GM19395 (cell line): Measurements from ENCODE around the gene CACNA2D3.

Experiments used
- ATAC-seq: cut with Tn5 transposase; IDR thresholded peaks from one replicate; pipeline ENCODE4 v1.9.1; 2021; ENCODE audit warnings: mild to moderate bottlenecking, moderate library complexity; ENCODE audit not compliant: unreplicated experiment

CACNA2D3 gene

DNA sequence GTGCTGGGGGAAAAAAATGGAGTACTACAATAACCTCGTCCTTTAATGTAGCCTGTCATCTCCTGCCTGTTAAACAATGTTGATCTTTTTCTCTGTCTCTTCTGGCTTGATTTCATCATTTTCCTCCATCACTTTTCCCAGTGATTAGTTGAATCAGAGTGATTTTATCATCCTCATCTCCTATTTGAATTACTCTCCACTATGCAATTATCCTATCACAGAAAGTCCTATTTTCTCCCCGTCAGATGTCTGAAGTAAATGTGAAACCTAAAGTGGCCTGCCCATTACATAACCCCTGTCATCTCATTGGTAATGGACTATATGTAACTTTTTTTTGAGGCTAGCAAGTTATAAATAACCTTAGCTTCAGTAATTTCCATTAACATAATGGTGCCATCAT lies 201.8 kb downstream of the CACNA2D3 start:
- ATAC-seq: no peak

DNA sequence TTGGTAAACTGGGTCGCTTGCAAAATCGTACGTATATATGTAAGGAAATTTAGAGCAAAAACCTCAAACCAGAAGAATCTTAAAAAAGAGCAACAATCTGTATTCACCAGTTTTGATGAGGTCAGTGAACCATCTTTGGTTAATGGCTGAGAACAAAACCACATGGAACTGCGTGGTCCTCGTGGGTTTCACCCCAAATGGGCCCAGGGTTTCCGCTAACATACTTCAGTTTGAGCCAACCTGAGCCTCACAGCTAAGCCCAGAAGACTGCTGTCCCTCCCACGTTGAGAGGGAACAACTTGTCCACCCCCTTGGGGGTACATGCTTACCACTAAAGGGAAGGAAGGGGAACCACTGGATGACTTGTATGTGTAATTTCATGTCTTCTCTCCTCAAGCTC lies 204.6 kb downstream of the CACNA2D3 start:
- no peak for ATAC-seq

DNA sequence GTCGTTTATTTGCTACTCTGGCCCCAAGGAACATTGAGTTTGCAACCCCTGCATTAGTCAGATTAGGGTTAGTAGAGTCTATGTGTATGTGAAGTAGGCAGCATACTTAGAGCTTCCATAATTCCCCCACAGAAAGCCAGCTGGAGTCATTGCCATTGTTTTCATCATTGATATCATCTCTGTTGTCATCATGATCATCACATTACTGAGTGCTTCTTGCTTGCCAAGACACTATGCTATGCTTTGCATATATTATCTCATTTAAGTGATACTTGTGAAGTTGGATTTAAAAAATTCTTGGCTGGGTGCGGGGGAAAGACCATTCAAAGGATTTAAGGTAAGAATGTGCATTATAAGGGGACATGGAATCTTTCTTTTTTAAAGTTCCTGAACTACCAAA lies 209.0 kb downstream of the CACNA2D3 start:
- no peak for ATAC-seq

DNA sequence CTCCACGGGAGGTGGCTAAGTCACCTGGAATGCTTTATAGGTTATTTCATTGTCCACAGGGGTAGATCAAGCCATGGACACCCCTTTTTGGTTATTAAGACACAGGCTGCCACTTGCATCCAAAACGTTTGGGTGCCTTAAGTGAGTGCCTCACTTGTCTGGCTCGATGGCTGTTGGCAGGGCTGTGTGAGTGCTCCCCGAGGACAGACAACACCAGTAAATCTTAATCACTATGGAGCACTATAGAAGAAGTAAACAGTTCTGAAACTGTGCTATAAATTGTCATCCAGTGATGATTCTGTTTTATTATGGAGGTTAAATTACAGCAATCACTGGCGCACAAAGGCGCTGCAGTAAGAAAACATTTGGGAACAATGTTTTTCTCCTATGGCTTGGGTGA lies 215.5 kb downstream of the CACNA2D3 start:
- no peak for ATAC-seq

DNA sequence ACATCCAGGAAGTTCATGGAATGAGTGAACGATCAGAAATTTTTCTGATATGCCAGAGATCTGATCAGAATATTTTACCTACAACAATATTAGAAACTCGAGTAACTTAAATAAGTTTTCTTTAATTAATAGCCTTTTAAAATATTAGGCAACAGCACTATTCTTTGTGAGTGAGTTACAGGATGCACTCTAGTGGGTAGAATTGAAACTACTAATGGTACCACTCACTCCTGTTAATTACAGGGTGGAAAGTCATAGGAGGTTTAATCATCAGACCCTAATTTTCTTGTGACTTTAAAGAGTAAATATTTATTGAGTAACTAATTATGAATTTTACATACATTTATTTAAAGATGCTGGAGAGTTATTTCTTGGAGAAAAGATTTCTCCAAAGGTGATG lies 217.3 kb downstream of the CACNA2D3 start:
- ATAC-seq: no peak

DNA sequence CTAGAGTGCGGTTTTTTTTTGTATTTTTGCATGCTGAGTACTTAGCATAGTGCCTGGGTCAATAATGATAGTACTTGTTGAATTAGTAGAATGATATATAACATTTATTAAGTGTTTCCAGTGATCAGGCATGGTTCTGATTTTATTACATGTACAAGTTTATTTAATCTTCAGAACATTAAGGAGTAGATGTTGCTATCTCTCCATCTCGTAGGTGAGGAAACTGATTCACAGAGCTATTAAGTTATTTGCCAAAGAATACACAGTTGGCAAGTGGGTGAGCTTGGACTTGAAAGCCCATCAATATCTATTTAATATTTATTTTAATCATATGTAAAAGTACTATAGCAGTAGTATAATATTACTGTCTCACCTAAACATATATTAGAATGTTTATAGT lies 219.5 kb downstream of the CACNA2D3 start:
- ATAC-seq: no peak

DNA sequence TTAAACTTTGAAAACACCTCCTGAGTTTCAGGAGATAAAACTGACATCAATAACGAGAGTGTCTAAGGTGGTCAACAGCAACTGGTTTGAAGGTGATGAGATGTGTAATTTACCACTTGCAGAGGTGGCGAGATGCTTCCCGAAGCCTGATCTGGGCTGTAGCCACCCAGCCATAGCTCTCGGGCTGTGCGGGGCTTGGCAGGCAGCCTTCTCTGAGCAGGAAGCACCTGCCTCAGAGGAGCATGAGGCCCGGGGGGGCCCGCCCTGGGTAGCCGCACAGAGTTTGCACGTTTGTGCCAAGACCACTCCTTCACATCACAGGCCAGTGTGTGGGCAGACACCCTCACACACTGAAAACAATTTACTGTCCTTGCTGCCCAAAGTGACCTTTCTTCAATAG lies 220.3 kb downstream of the CACNA2D3 start:
- ATAC-seq: no peak

DNA sequence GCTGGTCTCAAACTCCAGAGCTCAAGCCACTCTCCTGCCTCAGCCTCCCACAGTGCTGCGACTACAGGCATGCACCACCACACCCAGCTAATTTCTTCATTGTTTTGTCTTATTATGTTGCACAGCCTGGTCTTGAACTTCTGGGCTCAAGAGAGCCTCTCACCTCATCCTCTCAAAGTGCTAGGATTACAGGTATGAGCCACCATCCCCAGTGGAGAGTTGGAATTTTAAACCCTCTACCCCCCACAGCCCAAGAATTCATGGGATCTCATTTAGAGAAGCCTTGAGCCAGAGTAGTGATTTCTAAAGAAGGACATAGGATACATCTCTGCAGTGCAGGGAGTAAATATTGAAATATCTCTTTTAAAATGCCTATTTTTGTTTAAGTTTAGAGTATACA lies 221.1 kb downstream of the CACNA2D3 start:
- ATAC-seq: no peak

DNA sequence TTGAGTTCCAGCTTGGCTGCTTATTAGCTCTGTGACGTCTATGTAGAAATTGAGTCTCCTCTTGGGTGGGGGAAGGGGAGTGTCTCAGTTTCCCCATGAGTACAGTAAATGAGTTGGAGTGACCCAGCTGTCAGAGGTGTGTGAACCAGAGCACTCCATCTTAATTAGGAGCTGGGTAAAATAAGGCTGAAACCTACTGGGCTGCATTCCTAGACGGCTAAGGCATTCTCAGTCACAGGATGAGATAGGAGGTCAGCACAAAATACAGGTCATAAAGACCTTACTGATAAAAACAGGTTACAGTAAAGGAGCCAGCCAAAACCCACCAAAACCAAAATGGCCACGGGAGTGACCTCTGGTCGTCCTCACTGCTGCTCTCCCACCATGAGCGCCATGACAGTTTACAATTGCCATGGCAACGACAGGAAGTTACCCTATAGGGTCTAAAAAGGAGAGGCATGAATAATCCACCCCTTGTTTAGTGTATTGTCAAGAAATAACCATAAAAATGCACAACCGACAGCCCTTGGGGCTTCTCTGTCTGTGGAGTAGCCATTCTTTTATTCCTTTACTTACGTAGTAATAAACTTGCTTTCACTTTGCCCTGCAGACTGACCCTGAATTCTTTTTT lies 222.4 kb downstream of the CACNA2D3 start:
- no peak for ATAC-seq

DNA sequence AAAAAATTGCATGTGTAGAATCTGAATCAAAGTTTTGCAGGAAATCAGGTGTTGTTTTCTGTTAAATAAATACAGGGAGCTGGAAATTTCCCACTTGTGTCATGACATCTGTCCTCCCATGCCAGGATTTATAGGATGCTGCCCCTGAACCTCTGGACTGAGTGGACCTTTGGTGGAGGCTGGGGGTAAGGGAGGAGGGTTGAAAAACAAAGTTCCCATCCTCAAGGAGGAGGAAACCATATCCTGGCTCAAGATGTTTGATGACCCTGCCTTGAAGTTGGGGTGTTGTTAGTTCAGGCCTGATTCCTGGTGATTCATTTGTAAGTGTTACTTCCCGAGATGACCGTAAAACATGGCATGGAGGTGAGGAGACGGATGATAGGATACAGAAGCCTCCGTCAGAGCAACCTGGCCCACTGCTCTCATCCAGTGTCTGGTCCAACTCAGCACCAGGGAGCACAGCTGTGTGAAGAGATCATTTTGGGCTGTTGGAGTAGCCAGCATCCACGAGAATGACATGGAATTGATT lies 223.6 kb downstream of the CACNA2D3 start:
- no peak for ATAC-seq

DNA sequence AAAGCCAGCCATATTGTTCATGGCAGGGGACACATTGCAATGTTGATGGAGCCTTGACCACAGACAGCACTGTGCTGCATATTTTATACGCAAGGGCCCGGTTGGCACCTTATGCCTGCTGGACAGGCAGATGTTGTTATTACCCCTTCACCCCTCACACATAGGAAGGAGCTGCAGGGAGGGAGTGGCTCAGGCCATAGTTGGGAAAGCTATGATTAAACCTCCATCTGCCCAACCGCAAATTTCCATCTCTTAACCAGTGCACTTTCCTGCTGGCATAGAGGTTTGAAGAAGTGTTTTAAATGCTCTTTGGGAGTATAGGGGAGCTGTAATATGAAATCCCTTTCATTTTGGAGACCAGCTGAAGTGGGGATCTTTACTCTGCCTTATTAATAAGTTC lies 224.7 kb downstream of the CACNA2D3 start:
- ATAC-seq: no peak

DNA sequence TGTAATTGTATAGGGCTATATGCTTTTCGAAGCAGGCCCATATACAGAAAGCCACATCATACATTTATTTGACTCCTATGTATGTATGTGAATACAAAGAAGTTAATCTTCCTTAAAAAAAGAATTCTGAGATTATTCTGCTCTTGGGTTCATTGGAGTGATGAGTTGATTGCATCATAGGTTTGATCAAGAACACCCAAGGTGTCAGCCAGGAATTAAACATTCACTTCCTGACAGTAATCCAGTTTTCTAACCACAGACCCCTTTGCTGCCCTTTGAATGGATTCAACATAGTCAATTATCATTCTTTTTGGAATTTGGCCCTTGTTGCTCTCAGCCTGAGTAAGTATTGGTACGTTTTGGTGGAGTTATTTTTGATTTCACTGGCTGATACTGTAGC lies 225.6 kb downstream of the CACNA2D3 start:
- ATAC-seq: no peak

DNA sequence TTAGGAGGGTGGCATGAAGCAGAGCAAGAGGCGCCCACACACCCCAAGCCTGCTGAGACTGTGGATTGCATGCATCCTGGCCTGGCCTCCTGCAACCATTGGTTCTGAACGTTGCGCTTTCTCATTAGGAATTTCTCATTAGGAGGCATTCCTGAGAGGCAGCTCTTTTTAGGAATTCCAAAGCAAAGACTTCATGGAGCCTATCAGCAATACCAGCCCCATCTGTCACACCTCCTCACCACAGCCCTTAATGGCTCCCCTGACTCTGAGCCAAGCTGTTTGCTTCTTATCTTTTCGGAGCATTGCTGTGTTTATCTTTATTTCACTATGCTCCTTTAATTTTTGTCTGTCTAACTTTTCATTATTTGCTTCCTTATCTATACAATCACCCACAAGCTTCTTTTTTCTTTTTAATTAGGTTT lies 226.9 kb downstream of the CACNA2D3 start:
- ATAC-seq: no peak

DNA sequence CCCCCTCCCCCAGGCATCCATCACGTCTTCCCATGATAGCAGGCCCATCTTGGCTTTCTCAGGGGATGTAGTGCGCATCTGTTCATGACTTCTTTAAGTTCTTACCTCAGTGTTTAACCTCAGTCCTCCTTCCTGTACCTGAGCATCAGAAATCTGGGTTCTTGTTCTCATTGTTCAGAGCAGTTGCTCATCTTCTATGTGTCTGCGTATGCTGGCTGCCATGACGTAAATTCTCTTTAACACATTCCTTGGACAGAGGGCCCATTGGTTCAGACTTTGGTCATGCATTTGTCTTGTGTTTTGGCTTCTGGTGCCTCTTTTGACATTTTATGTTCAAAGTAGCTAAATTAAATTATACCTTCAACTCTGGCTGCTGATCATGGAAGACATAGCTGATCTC lies 227.3 kb downstream of the CACNA2D3 start:
- no peak for ATAC-seq

DNA sequence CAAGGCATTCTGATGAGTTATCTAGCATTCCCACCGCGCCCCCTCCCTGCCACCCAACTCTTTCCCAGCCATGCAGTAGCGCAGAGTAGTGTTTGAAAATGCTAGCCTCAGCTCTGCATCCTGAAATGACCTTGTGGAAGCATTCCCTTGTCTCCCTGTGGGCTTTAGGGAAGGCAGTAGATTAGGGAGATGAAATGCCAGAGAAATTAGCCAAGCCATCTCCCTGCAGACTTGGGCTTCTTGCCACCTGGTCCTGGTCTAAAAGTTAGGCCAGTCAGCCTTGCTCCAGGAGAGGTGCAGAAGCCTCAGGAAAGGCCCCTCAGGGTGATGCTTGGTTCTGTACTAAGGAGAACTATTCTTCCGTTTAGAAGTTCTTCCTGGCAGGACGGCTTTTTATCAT lies 231.2 kb downstream of the CACNA2D3 start:
- ATAC-seq: no peak

DNA sequence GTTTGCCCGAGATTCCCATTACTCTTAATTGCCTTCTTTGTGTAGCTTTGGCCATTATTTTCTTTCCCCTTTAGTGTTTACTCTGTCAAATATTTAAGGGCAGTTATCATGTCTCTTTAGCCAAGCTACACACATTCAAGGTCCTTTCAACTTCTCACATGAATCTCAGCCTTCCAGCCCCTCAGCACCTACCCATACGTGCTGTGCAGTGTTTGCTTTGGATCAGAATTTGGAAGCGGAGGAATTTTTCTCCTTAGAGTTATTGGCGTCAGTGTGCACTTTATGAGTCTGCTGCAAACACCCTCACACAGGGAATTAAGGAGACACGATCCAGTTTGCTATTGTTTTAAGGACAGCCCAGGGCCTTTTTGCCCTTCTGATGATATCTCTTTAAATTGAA lies 231.6 kb downstream of the CACNA2D3 start:
- no peak for ATAC-seq

DNA sequence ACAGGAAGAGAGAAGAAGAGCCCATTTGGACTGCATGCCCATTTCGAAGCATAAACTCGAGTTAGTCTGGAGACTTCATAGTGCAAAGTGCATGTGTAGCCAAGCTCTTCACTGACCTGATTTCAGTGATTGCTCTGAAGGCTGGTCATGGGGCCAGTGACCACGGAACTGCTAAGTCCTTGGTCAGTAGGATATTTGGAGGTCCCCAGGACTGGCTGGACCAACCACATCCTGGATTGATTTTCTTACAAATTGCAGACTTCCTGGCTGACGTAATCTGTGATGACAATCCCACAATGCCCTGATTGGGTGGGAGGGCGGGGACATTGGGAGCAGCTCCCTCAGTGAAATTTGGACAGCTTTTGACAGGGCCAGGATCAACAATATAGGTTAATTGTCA lies 233.4 kb downstream of the CACNA2D3 start:
- no peak for ATAC-seq

DNA sequence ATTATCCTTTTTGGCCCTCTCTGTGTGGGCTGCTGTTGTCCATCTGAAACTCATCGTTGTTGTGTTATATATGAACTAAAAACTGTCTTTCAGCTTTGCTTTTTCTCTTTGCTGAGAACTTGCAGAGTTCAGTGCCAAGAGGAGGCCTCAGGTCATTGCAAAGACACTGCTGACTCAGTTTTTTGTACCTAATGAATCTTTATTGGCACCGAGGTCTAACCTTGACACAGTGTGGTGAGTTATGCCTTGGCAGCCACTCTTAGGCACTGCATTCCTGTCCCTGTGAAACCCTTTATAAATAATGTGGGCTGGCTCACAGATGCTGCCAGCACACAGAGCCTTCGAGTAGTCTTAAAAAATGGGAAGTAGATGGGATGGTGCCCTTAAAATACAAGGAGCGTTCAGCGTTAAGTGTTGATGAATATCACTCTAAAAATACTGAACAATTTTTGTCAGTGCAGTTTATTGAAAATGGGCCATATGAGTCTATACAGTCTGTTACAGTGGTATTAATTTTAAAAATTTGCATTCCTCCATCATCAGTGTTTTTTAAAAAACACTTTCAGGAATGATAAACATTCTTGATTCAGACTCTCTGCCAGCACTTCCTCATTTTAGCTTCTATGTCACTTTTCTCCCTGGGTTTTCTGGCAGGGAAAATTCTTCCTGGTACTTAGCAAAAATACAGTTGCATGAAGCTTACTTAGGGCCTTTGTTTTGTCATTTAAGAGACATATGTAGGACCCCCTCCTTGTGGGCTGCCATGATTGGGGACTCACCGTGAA lies 234.1 kb downstream of the CACNA2D3 start:
- no peak for ATAC-seq

DNA sequence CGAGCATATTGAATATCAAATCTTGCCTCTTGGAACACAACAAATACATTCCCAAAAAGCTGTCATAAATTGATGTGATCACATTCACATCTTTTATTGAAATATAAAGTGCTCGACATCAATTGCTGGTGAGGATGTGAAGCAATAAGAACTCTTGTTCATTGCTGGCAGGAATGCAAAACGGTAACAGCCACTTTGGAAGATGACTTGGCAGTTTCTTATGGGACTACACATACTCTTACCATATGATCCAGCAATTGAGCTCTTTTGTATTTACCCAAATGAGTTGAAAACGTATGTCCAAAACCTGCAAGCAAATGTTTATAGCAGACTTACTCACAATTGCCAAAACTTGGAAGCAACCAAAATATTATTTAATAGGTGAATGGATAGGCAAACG lies 234.9 kb downstream of the CACNA2D3 start:
- no peak for ATAC-seq

DNA sequence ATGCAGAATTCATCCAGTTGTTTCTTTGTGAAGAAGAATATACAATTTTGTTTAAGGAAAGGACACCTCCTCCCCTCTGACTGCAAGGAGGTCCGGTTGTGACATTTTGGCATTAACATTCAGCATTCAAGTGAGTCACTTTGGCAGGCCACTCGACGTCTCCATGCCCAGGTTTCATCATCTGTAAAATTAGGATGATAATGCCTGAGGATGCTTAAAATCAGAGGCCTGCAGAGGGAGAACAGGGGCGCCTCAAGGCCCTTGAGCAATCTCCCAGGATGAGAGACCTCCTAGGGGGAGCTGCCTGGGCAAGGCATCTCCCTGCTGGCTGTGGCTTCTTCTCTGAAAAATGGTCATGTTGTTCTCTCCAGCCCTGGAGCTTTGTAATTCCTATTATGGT lies 236.0 kb downstream of the CACNA2D3 start:
- no peak for ATAC-seq

DNA sequence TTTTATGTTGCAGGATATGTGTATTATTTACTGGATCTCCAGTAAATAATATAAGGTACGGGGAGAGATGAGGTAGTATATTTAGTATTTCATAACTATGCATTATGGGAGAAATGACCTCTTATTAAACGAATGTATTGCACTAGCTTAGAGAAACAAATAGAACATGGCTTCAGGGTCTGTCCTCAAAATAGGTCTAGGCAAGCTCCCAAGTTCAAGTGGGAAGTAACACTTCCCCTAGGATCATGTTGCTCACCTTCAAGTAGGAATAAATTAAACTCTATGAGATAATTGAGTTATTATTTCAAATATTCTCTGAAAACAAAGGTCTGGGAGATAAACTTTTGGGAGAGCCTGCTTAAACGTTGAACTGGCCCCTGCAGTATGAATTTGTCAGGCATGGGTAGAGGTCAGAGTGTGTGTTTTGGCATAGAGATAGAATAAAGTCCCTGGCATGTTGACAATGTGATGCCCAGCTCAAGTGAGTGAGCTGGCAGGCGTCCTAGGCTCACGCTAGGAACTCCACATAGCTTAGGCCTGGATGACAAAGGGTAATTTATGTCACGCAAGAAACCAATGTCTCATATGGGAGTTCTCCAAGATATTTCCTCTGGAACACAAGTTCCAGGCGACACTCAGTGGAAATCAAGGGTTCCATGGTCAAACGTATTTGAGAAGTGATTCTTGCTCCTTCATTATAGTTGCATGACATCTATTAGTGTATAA lies 236.8 kb downstream of the CACNA2D3 start:
- ATAC-seq: no peak

DNA sequence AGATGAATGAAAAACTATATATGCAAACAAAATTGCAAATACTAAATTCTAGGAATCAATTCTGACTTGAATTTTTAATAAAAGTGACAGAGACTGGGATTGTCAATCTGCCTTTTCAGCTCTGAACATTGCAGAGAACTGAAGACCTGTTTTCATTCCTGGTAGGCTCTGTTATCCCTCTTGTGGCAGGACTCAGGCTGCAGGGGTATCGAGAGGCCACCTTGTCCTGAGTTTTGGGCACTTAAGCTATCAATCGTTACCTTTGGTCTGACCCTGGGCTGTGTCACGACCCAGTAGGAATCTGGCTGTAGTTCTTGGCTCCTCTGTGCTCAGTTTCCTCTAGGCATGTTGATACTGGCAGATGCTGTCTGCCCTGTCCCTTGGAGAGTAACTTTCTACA lies 238.0 kb downstream of the CACNA2D3 start:
- no peak for ATAC-seq
